GM12891 (cell line): ENCODE measurements around the gene APLF.
"Not testable (repeated sequence)": the region's sequence is repeated elsewhere in the genome, so short reads cannot be mapped to it uniquely, and the experiment has no call there.

Experiments used
- DNase-seq: peaks from one replicate; pipeline ENCODE4 v3.0.0; 2011; ENCODE audit warnings: low spot score; ENCODE audit not compliant: insufficient read length
- FAIRE-seq: peaks from 2 replicates; lab custom pipeline; 2011; peaks lifted over from hg19 to GRCh38; lab: Jason Lieb, UNC
- PAX5 ChIP-seq: IDR thresholded peaks from 2 replicates; pipeline ENCODE4 v1.6.1; 2011; ENCODE audit warnings: low read length, moderate library complexity, mild to moderate bottlenecking; ENCODE audit not compliant: insufficient read depth, severe bottlenecking
- POLR2A ChIP-seq: IDR thresholded peaks from 2 replicates; pipeline ENCODE4 v1.6.1; 2011; ENCODE audit warnings: low read depth, low read length, control low read depth
- POLR2AphosphoS5 ChIP-seq: IDR thresholded peaks from 2 replicates; pipeline ENCODE4 v1.6.1; 2011; ENCODE audit warnings: low read depth, low read length, control low read depth
- POU2F2 ChIP-seq: IDR thresholded peaks from 2 replicates; pipeline ENCODE4 v1.6.1; 2011; ENCODE audit warnings: low read depth, mild to moderate bottlenecking, control low read depth, low read length, moderate library complexity
- SPI1 ChIP-seq: IDR thresholded peaks from 2 replicates; pipeline ENCODE4 v1.6.1; 2011; ENCODE audit warnings: low read depth, low read length, control low read depth
- TAF1 ChIP-seq: IDR thresholded peaks from 2 replicates; pipeline ENCODE4 v1.6.1; 2011; ENCODE audit warnings: low read depth, low read length, control low read depth

Gene APLF

DNA sequence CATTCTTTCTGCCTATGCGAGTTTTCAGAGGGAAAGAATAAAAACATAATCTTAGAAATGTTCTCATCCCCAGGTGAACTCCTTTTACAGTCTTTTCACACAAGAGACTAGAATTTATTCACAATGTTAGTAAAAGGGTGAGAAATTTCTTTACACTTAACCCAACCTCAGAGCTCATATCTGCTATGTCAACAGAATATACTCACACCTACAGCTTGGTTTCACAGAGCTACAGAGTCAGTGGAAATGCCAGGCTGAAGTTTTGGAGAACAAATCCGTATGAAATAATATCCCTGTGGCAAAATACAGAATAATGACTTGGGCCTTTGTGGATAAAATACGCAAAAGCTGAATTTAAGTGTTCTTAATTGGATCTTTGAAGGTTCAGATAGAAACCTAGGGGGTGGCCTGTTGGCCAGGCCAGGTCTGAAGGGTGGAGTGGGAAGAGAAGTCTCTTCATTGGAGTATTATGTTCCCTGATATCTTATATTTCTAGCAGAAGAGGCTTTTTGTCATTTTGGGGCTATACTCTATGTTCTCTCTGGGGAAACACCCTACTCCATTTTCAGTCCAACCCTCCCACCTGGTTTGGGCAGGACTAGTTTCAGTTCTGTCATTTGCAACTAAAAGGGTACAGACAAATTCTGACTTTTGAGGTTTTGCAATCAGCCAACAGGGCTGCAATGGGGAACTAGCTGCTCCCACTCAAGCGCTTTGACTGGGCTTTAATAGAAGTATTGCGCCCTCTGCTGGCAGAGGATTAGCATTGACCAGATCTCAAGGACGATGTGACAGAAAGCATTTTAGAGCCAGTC is 26.0 kb upstream of the APLF start:
- TF ChIP-seq POU2F2 = peak; percentile 86
- no peak for TF ChIP-seq POLR2AphosphoS5
- TF ChIP-seq POLR2A = no peak
- TF ChIP-seq PAX5 = peak; percentile 68
- TF ChIP-seq TAF1 = no peak
- peak; percentile 94 for TF ChIP-seq SPI1
- FAIRE-seq (peak; percentile 98), DNase-seq (peak; percentile 40)

- FAIRE-seq (no peak), DNase-seq (no peak)
- TF ChIP-seq PAX5 (no peak), POLR2A (no peak), SPI1 (no peak), POLR2AphosphoS5 (no peak)
These were observed 25.4 kb upstream of the APLF start for GRCh38 chr2:68441994-68442322.

- DNase-seq, FAIRE-seq: not testable (repeated sequence)
These were observed 21.0 kb upstream of the APLF start for GRCh38 chr2:68446425-68446824.

DNA sequence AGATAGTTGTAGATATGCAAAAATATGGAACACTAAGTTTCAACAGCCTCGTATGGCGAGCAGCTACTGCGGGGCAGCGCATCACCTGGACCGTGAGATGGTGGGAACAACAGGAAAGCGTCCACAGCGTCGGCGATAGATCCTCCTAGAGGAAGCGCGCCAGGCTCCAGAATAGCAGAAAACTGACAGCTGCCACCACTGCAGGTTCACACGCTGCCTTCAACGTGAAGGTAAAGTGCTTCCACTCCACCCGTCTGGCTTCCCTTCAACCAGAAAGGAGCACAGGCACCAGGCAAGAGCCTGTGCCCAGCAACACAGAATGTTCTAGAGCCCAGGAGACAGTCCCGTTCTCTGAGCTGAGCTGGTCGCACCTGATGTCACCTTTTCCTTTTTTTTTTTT is 20.3 kb upstream of the APLF start:
- TF ChIP-seq PAX5 (no peak), POU2F2 (no peak), POLR2AphosphoS5 (no peak), SPI1 (no peak), POLR2A (no peak), TAF1 (no peak)
- no peak for FAIRE-seq
- DNase-seq = no peak

DNA sequence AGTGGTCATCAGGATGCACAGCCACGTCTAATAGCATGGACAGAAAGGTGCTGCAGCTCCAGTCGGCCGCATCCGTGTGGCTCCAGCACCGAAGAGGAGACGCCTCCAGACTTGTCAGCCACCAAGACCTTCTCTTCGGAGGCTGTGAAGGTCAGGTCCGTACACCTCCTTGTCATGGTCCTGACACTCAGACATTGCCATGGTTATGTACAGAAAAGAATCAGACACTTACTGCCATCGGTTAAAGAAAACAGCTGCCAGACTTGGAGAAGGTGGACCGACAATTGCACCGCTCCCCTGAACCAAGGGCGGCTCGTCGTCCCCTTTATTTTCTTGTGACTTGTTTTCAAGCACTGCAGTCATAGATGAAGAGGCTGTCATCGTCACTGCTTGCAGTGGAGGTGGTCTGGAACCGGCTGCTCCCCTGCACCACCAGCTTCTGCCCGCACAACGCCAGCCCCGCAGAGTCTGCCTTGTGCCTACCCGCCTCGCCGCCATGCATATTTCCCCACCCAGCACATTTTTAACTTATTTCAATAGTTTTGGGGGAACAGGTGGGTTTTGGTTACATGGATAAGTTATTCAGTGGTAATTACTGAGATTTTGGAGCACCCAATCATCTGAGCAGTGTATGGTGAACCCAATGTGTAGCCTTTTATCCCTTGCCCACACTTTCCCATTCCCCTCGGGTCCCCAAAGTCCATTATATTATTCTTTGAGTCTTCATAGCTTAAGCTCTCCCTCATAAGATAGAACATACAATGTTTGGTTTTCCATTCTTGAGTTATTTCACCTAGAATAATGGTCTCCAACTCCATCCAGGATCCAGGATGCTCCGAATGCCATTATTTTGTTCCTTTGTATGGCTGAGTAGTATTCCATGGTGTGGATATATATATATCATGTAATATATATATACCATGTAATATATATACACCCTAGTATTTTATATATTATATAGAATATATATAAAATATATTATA is 18.4 kb upstream of the APLF start:
- no peak for TF ChIP-seq POLR2A
- TF ChIP-seq POLR2AphosphoS5 = no peak
- TF ChIP-seq POU2F2 = no peak
- TF ChIP-seq SPI1 = no peak
- no peak for TF ChIP-seq TAF1
- TF ChIP-seq PAX5 = no peak
- peak; percentile 69 for FAIRE-seq
- DNase-seq = no peak

DNA sequence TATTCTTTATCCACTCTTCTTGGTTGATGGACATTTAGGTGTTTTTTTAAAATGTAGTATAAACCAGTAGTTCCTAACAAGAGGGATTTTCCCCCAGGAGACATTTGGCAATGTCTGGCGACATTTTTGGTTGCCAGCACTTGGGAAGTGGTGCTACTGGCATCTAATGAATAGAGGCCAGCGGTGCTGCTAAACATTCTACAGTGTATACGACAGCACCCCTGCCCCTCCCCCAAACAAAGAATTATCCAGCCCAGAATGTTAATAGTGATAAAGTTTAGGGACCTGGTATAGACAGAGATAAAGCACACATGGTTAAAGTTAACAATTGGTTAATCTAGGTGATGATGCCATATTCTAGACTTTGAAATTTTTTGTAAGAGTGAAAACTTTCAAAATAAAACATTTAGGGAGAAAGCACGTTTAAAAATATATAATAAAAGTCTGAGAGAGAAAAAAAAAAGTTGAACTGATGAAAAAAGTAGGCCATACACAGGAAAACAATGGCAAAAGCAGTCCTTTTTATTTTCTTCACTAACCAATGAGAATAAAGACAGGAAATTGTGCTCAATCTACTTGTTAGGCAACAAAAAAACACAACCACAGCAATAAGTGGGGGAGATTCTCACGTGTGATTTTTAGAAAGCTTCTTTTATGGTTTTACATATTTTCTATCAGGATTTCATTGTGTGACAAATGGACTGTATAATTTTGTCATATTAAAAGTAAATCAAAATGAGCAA is 15.1 kb upstream of the APLF start:
- DNase-seq = no peak
- TF ChIP-seq TAF1 (no peak), PAX5 (no peak), POLR2A (no peak), POLR2AphosphoS5 (no peak), POU2F2 (no peak), SPI1 (no peak)
- FAIRE-seq = no peak

DNA sequence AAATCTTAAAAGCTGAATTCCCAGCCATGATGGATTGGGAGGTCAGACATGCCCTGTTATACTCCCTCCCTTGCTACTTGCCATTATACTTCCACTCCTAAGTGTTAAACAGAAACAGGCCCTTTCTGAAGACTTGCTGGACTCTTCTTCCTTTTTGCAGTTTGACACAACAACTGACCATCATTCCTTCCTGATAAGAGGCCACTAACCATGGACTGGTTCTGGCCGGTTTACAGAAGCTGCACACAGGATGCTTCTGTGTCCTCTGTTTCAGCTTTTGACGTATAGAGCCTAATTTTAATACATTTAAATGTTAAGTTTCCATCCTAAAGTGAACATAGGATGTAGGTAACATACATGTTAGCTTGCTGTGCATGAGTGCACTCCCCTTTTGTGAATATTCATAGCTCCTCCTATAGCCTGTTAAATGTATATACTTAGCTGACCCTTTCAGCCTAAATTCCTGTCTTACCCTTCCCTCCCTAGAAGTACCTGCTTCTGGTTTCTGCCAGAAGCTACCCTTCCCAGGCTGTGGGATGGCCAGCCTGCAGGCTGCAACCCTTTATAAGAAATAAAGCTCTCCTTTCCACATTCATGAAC is 13.5 kb upstream of the APLF start:
- TF ChIP-seq TAF1 = no peak
- no peak for TF ChIP-seq SPI1
- no peak for TF ChIP-seq PAX5
- no peak for TF ChIP-seq POLR2AphosphoS5
- no peak for TF ChIP-seq POLR2A
- TF ChIP-seq POU2F2 = no peak
- FAIRE-seq (no peak), DNase-seq (no peak)

DNA sequence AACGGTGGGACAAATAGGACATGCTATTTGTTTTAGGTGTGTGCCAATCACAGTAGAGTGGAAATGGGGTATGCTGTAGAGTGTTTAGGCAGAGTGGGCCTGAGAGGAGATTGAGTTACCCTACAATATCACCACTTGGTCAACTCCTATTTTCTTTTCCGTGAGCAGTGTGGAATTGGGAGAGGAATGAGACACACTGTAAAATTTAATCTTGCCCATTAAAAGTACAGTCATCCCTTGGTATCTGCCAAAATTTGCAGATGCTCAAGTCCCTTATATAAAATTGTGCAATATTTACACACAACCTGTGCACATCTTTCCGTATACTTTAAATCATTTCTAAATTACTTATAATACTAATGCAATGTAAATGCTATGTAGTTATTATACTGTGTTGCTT is 12.7 kb upstream of the APLF start:
- no peak for DNase-seq
- no peak for FAIRE-seq
- TF ChIP-seq POLR2AphosphoS5 (no peak), SPI1 (no peak), POLR2A (no peak), TAF1 (no peak), PAX5 (no peak), POU2F2 (no peak)
